ENCODE measurements around the gene DRD3. TPM values are rescaled to one million over a fixed set of nuclear protein-coding genes. Genes with fewer than 3 reads are reported as not detected.

Gene DRD3
- total RNA-seq, 1 donor from 2014 or later: not detected

DNA sequence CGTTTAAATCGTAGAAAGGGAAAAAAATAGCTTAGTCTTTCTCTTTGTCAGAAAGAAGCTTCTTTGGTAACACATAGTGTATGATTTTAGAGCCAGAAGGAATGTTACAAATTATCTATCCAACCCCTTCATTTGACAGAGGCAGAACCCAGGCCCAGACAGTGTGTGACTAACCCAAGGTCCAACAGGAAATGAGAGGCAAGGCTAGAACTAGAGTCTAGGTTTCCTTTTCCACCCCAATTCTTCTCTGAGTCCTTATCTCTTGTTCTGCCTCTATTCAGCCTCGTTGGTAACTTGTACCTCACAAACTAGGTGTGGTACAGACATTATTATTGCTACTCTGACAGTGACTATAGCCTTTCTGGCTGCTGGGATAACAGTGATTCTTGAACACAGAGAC is 83.1 kb downstream of the DRD3 start:
- Histone ChIP-seq H3K27ac (ENCODE audit: low read depth, low read length) (no peak overlapping the region), H3K4me1 (ENCODE audit: insufficient read depth, low read length) (peaks cover 6% of the 10 kb centered on the region), H3K9ac (ENCODE audit: low read length) (no peak overlapping the region), H3K27me3 (ENCODE audit: insufficient read depth, low read length) (no peaks in the 10 kb centered on the region), H3K36me3 (ENCODE audit: insufficient read depth, low read length) (no peaks in the 10 kb centered on the region), H3K4me2 (ENCODE audit: low read length) (no peak overlapping the region), H2AFZ (ENCODE audit: low read depth, low read length) (no peak overlapping the region), H3K79me2 (ENCODE audit: insufficient read depth, low read length) (no peaks in the 10 kb centered on the region), H4K20me1 (ENCODE audit: insufficient read depth, low read length) (no peaks in the 10 kb centered on the region), H3K9me3 (ENCODE audit: insufficient read depth, low read depth, low read length) (no peaks in the 10 kb centered on the region), H3K4me3 (ENCODE audit: insufficient read depth, low read depth, low read length) (no peak overlapping the region)
- Mint-ChIP-seq H3K27me3 (ENCODE audit: low read depth, unreplicated experiment) (peaks cover 2% of the 10 kb centered on the region), H3K36me3 (ENCODE audit: low read depth, unreplicated experiment) (no peaks in the 10 kb centered on the region), H3K4me3 (ENCODE audit: unreplicated experiment) (no peak overlapping the region), H3K9me3 (ENCODE audit: unreplicated experiment) (no peaks in the 10 kb centered on the region), H3K27ac (ENCODE audit: unreplicated experiment) (no peak overlapping the region), H3K4me1 (ENCODE audit: low read depth, unreplicated experiment) (peaks cover 15% of the 10 kb centered on the region)
- DNase-seq (ENCODE audit: low read depth) (no peak), FAIRE-seq (peak; percentile 64)
- TF ChIP-seq EZH2 (IDR thresholded peaks at IDR 0.05; ENCODE audit: insufficient read depth, low read length): no peak
- TF ChIP-seq, protein P1, sequence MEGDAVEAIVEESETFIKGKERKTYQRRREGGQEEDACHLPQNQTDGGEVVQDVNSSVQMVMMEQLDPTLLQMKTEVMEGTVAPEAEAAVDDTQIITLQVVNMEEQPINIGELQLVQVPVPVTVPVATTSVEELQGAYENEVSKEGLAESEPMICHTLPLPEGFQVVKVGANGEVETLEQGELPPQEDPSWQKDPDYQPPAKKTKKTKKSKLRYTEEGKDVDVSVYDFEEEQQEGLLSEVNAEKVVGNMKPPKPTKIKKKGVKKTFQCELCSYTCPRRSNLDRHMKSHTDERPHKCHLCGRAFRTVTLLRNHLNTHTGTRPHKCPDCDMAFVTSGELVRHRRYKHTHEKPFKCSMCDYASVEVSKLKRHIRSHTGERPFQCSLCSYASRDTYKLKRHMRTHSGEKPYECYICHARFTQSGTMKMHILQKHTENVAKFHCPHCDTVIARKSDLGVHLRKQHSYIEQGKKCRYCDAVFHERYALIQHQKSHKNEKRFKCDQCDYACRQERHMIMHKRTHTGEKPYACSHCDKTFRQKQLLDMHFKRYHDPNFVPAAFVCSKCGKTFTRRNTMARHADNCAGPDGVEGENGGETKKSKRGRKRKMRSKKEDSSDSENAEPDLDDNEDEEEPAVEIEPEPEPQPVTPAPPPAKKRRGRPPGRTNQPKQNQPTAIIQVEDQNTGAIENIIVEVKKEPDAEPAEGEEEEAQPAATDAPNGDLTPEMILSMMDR (IDR thresholded peaks at IDR 0.05; ENCODE audit: insufficient read depth, low read depth, low read length): no peak

DNA sequence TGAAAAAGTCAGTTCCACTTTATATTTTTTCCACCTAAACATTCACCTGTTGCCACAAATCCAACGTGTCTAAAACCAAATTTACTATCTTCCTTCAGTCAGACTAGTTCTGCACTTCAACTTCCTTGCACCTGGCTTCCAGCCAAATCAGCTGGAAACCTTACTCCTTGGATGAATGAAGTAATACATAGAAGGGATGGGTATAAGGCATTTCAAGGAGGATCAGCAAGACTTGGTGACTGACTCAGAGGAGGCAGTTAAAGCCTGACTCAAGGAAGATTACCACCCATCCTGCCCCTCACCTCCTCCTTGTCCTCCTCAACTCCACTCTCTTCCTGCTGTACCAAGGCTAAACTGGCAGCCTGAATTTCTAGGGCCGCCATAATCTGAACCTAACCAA is 85.3 kb downstream of the DRD3 start:
- Histone ChIP-seq H3K9ac (ENCODE audit: low read length) (no peak overlapping the region), H3K79me2 (ENCODE audit: insufficient read depth, low read length) (no peaks in the 10 kb centered on the region), H3K27ac (ENCODE audit: low read depth, low read length) (no peak overlapping the region), H3K36me3 (ENCODE audit: insufficient read depth, low read length) (no peaks in the 10 kb centered on the region), H3K4me2 (ENCODE audit: low read length) (no peak overlapping the region), H3K27me3 (ENCODE audit: insufficient read depth, low read length) (no peaks in the 10 kb centered on the region), H3K4me1 (ENCODE audit: insufficient read depth, low read length) (peaks cover 6% of the 10 kb centered on the region), H3K4me3 (ENCODE audit: insufficient read depth, low read depth, low read length) (no peak overlapping the region), H2AFZ (ENCODE audit: low read depth, low read length) (no peak overlapping the region), H3K9me3 (ENCODE audit: insufficient read depth, low read depth, low read length) (no peaks in the 10 kb centered on the region), H4K20me1 (ENCODE audit: insufficient read depth, low read length) (no peaks in the 10 kb centered on the region)
- Mint-ChIP-seq H3K4me3 (ENCODE audit: unreplicated experiment) (no peak overlapping the region), H3K36me3 (ENCODE audit: low read depth, unreplicated experiment) (no peaks in the 10 kb centered on the region), H3K27ac (ENCODE audit: unreplicated experiment) (no peak overlapping the region), H3K4me1 (ENCODE audit: low read depth, unreplicated experiment) (peaks cover 15% of the 10 kb centered on the region), H3K9me3 (ENCODE audit: unreplicated experiment) (no peaks in the 10 kb centered on the region), H3K27me3 (ENCODE audit: low read depth, unreplicated experiment) (peaks cover 2% of the 10 kb centered on the region)
- DNase-seq (ENCODE audit: low read depth): peak; percentile 80
- peak; percentile 9 for FAIRE-seq
- TF ChIP-seq EZH2 (IDR thresholded peaks at IDR 0.05; ENCODE audit: insufficient read depth, low read length): no peak
- TF ChIP-seq, protein P1 (IDR thresholded peaks at IDR 0.05; ENCODE audit: insufficient read depth, low read depth, low read length): no peak

DNA sequence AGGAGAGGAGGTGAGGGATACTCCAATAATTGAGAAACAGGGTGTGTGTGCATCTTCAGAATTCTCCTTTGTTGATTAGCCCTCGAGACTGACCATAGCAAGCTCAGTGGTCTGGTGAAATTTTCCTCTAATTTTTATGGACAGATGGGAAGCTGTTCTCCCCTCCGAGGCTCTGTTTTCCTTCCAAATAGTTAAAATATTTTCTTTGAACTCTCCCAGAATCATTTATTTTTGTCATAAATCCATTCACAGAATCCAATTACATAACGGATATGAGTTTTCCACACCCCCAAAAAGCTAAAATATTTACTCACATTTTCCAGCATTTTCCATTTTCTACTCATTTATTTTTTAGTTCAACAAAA is 85.9 kb downstream of the DRD3 start:
- Histone ChIP-seq H3K9ac (ENCODE audit: low read length) (no peak overlapping the region), H3K9me3 (ENCODE audit: insufficient read depth, low read depth, low read length) (no peaks in the 10 kb centered on the region), H3K79me2 (ENCODE audit: insufficient read depth, low read length) (no peaks in the 10 kb centered on the region), H3K27me3 (ENCODE audit: insufficient read depth, low read length) (no peaks in the 10 kb centered on the region), H3K27ac (ENCODE audit: low read depth, low read length) (no peak overlapping the region), H3K4me1 (ENCODE audit: insufficient read depth, low read length) (peaks cover 6% of the 10 kb centered on the region), H3K4me2 (ENCODE audit: low read length) (peak overlapping the region; percentile 36), H3K4me3 (ENCODE audit: insufficient read depth, low read depth, low read length) (no peak overlapping the region), H2AFZ (ENCODE audit: low read depth, low read length) (no peak overlapping the region), H4K20me1 (ENCODE audit: insufficient read depth, low read length) (no peaks in the 10 kb centered on the region), H3K36me3 (ENCODE audit: insufficient read depth, low read length) (no peaks in the 10 kb centered on the region)
- no peak for DNase-seq (ENCODE audit: low read depth)
- TF ChIP-seq, protein P1 (IDR thresholded peaks at IDR 0.05; ENCODE audit: insufficient read depth, low read depth, low read length): no peak
- no peak for TF ChIP-seq EZH2 (IDR thresholded peaks at IDR 0.05; ENCODE audit: insufficient read depth, low read length)
- no peak overlapping the region for H3K27ac Mint-ChIP-seq (ENCODE audit: unreplicated experiment)
- peaks cover 2% of the 10 kb centered on the region for H3K27me3 Mint-ChIP-seq (ENCODE audit: low read depth, unreplicated experiment)
- H3K4me1 Mint-ChIP-seq (ENCODE audit: low read depth, unreplicated experiment): peaks cover 15% of the 10 kb centered on the region
- peaks cover 2% of the 10 kb centered on the region for H3K36me3 Mint-ChIP-seq (ENCODE audit: low read depth, unreplicated experiment)
- H3K4me3 Mint-ChIP-seq (ENCODE audit: unreplicated experiment): no peak overlapping the region
- no peak for FAIRE-seq
- no peaks in the 10 kb centered on the region for H3K9me3 Mint-ChIP-seq (ENCODE audit: unreplicated experiment)

Data from astrocyte (in vitro differentiated cells and primary cell).